ENCODE data around the gene PTPRH. TPM values are rescaled to one million over a fixed set of nuclear protein-coding genes. Genes with fewer than 3 reads are reported as not detected.
"Not testable (repeated sequence)": the region's sequence is repeated elsewhere in the genome, so short reads cannot be mapped to it uniquely, and the experiment has no call there.

The PTPRH gene
- total RNA-seq, 1 experiment from 2014 or later, result 2.3 TPM

DNA sequence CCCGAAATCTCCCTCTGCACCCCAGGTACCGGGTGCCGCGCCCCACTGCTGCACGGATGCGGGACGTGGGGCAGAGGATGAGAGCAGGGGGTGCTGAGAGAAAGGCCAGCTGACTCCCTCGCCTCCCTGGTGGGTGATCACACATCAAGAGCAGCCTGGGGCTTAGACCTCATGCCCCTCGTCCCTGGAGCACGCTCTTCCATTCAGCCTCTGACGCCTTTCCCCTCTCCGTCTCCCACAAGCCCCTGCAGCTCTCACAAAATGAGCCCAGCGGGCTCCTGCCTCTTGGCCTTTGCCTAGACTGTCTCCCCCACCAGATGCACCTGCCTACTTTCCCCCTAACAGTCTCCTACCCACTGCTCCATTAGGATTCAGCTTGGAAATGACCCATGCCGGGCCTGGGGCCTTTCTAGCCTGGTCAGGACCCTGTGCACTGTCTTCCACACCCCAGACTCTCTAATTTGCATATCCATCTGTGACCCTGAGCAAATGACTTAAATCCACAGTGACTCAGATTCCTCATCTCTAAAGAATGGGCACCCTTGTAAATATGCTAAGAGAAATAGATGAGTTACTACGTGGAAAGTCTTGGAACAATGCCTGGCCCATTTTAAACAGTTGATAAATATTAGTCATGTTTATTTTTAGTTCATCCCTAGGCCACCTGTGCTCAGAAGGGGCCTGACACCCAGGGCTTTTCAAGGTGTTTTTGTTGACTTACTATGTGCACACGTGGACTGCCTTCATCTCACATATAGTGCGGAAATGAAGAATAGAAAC is 582 bp upstream of the PTPRH start:
- POLR2A ChIA-PET, result no interaction called here
- Histone ChIP-seq H3K4me3 (ENCODE audit: low read depth, low read length) (no peak overlapping the region), H3K9me3 (no peaks in the 10 kb centered on the region), H3K36me3 (ENCODE audit: control insufficient read depth, insufficient read depth, low read length) (no peaks in the 10 kb centered on the region), H3K27me3 (replicated peaks; ENCODE audit: control insufficient read depth, insufficient read depth, low read length) (no peaks in the 10 kb centered on the region), H3K4me1 (peaks cover 26% of the 10 kb centered on the region)
- Mint-ChIP-seq H3K9me3 (ENCODE audit: unreplicated experiment) (no peaks in the 10 kb centered on the region), H3K27ac (ENCODE audit: unreplicated experiment) (peak overlapping the region; percentile 36), H3K36me3 (ENCODE audit: insufficient read depth, unreplicated experiment) (peaks cover 6% of the 10 kb centered on the region), H3K4me1 (ENCODE audit: low read depth, unreplicated experiment) (peaks cover 19% of the 10 kb centered on the region), H3K4me3 (ENCODE audit: unreplicated experiment) (peak overlapping the region; percentile 4), H3K27me3 (ENCODE audit: insufficient read depth, unreplicated experiment) (no peaks in the 10 kb centered on the region)
- no peak for TF ChIP-seq CTCF (IDR thresholded peaks at IDR 0.05; ENCODE audit: insufficient read depth in 1 of 2, low read depth in 1 of 2, low read length in 1 of 2, severe bottlenecking in 1 of 2, unreplicated experiment in 1 of 2)
- BruUV-seq (replicated peaks), result no TSS peak
- no peak for DNase-seq
- CTCF ChIA-PET, result interaction anchor here (0.9 to 1.3 kb wide), 3 partner anchors 44 to 423 kb away, joined by 3 to 5 read pairs (median 3); partner anchors contain the start of gene TMEM238
- intact Hi-C loops (cut with micrococcal nuclease; ENCODE audit: unreplicated experiment), result loop anchor here (5.0 kb wide), 1 partner anchor 38 kb away; no protein-coding TSS in a partner anchor

GRCh38 chr19:55206664-55207500 is 2.4 kb downstream of the PTPRH start:
- BruUV-seq (replicated peaks), result TSS peak; percentile 67
- POLR2A ChIA-PET, result interaction anchor here (0.6 to 1.2 kb wide), 3 partner anchors 73 to 240 kb away, joined by 3 to 4 read pairs (median 3); partner anchors contain the start of genes HSPBP1 and UBE2S
- Mint-ChIP-seq H3K4me3 (ENCODE audit: unreplicated experiment) (peak overlapping the region; percentile 68), H3K27me3 (ENCODE audit: insufficient read depth, unreplicated experiment) (no peaks in the 10 kb centered on the region), H3K4me1 (ENCODE audit: low read depth, unreplicated experiment) (peaks cover 19% of the 10 kb centered on the region), H3K36me3 (ENCODE audit: insufficient read depth, unreplicated experiment) (peaks cover 6% of the 10 kb centered on the region), H3K27ac (ENCODE audit: unreplicated experiment) (peak overlapping the region; percentile 92), H3K9me3 (ENCODE audit: unreplicated experiment) (no peaks in the 10 kb centered on the region)
- CTCF ChIA-PET, result interaction anchor here (0.6 to 1.0 kb wide), 2 partner anchors 27 to 213 kb away, joined by 3 read pairs; no protein-coding TSS in a partner anchor
- no peak for TF ChIP-seq CTCF (IDR thresholded peaks at IDR 0.05; ENCODE audit: insufficient read depth in 1 of 2, low read depth in 1 of 2, low read length in 1 of 2, severe bottlenecking in 1 of 2, unreplicated experiment in 1 of 2)
- intact Hi-C loops (cut with micrococcal nuclease; ENCODE audit: unreplicated experiment), result loop anchor here (5.0 kb wide), 1 partner anchor 35 kb away; no protein-coding TSS in a partner anchor
- DNase-seq, result peak; percentile 88 to 91
- H3K9me3 ChIP-seq, result no peaks in the 10 kb centered on the region
- H3K27me3 ChIP-seq (replicated peaks; ENCODE audit: control insufficient read depth, insufficient read depth, low read length), result no peaks in the 10 kb centered on the region
- H3K4me1 ChIP-seq, result peaks cover 26% of the 10 kb centered on the region
- H3K4me3 ChIP-seq (ENCODE audit: low read depth, low read length), result peak overlapping the region; percentile 8; the same call in 1 of the 2 replicates
- no peaks in the 10 kb centered on the region for H3K36me3 ChIP-seq (ENCODE audit: control insufficient read depth, insufficient read depth, low read length)

GRCh38 chr19:55202199-55202598 is 7.1 kb downstream of the PTPRH start:
- H3K36me3 Mint-ChIP-seq (ENCODE audit: insufficient read depth, unreplicated experiment); POLR2A ChIA-PET; H3K4me3 ChIP-seq (ENCODE audit: low read depth, low read length); H3K4me1 ChIP-seq; H3K36me3 ChIP-seq (ENCODE audit: control insufficient read depth, insufficient read depth, low read length); H3K4me3 Mint-ChIP-seq (ENCODE audit: unreplicated experiment); BruUV-seq (replicated peaks); H3K27me3 ChIP-seq (replicated peaks; ENCODE audit: control insufficient read depth, insufficient read depth, low read length); intact Hi-C loops (cut with micrococcal nuclease; ENCODE audit: unreplicated experiment); H3K27ac Mint-ChIP-seq (ENCODE audit: unreplicated experiment); H3K9me3 Mint-ChIP-seq (ENCODE audit: unreplicated experiment); H3K27me3 Mint-ChIP-seq (ENCODE audit: insufficient read depth, unreplicated experiment); H3K4me1 Mint-ChIP-seq (ENCODE audit: low read depth, unreplicated experiment); CTCF ChIA-PET; H3K9me3 ChIP-seq: not testable (repeated sequence)
- TF ChIP-seq CTCF (IDR thresholded peaks at IDR 0.05; ENCODE audit: insufficient read depth in 1 of 2, low read depth in 1 of 2, low read length in 1 of 2, severe bottlenecking in 1 of 2, unreplicated experiment in 1 of 2), result peak in 1 of 2 experiments; percentile 40
- DNase-seq, result peak in 1 of 2 experiments; percentile 40

Measured in Caco-2 (cell line).